Activated CD8-positive, alpha-beta memory T cell treated with anti-CD3 and anti-CD28 coated beads, Interleukin-2, amount 50 U/mL, for 1 hour (primary cell): ENCODE results near the gene GOLGA5.

Experiments used
- DNase-seq: peaks from one replicate; pipeline ENCODE4 v3.0.0-alpha.2; 2020; ENCODE audit errors: extremely low read depth

GOLGA5 gene

GRCh38 chr14:92877757-92878431 lies 83.8 kb downstream of the GOLGA5 start:
- no peak for DNase-seq

- no peak for DNase-seq
These were observed 86.2 kb downstream of the GOLGA5 start for GRCh38 chr14:92880351-92880750.

- no peak for DNase-seq
These were observed 86.7 kb downstream of the GOLGA5 start for GRCh38 chr14:92880851-92881250.

GRCh38 chr14:92883066-92883465 lies 89.0 kb downstream of the GOLGA5 start:
- DNase-seq, result no peak

- DNase-seq, result no peak
These were observed 90.3 kb downstream of the GOLGA5 start for GRCh38 chr14:92884410-92884809.

- DNase-seq, result no peak
These were observed 91.4 kb downstream of the GOLGA5 start for GRCh38 chr14:92885279-92886061.

GRCh38 chr14:92886337-92886736 lies 92.2 kb downstream of the GOLGA5 start:
- DNase-seq, result no peak

GRCh38 chr14:92887157-92887556 lies 93.1 kb downstream of the GOLGA5 start:
- DNase-seq, result no peak

GRCh38 chr14:92888896-92889295 lies 94.8 kb downstream of the GOLGA5 start:
- no peak for DNase-seq
